HCT116 (cell line): ENCODE data around the gene PLEKHJ1. TPM values are rescaled to one million over a fixed set of nuclear protein-coding genes. Genes with fewer than 3 reads are reported as not detected.

Experiments used
- ATAC-seq: fragments of 200-7000 bp; cut with Tn5 transposase; 2 replicates; pipeline ENCODE4 v1.9.1; 2020; ENCODE audit warnings: mild to moderate bottlenecking, moderate library complexity
- BruUV-seq: library from RNA; stranded (reverse); fragments of 400-500 nt; replicated peaks from 2 replicates; lab custom pipeline; 2021; lab: Mats Ljungman, UMichigan
- CTCF ChIA-PET: fragments of 300-600 bp; sonication (Branson Sonifier 250); formaldehyde crosslinking; loops from one replicate; lab custom pipeline; 2021; ENCODE audit warnings: antibody characterized with exemption; lab: Charles Lee
- POLR2A ChIA-PET: fragments of 300-600, 350-600 bp; sonication (Branson Sonifier 250); formaldehyde crosslinking; loops from one replicate; lab custom pipeline; 2021; ENCODE audit warnings: antibody characterized with exemption; lab: Charles Lee
- RAD21 ChIA-PET, 2 experiments: fragments of 300-600 bp; sonication (Branson Sonifier 250); formaldehyde crosslinking; loops; one replicate each; lab custom pipeline; 2023; ENCODE audit warnings: low total read pairs in 2 of 2; ENCODE audit not compliant: uncharacterized antibody in 2 of 2, unreplicated experiment in 2 of 2, low non-redundant PET in 1 of 2; lab: Charles Lee
- DNase-seq: peaks from one replicate; pipeline ENCODE4 v3.0.0-alpha.2; 2010; ENCODE audit warnings: low read depth, low spot score
- H2AFZ ChIP-seq: fragments of 200-600 bp; shearing (Covaris generic), sonication (generic); 2 replicates; pipeline ENCODE4 v1.6.1; 2017; ENCODE audit warnings: low read depth, mixed run types, mixed read lengths, antibody characterized with exemption, low read length; ENCODE audit not compliant: poor library complexity, severe bottlenecking
- H3K27ac ChIP-seq: 2 replicates; pipeline ENCODE4 v1.5.1; 2012; ENCODE audit warnings: low read depth, low read length
- H3K27me3 ChIP-seq: fragments of 200-600 bp; sonication (generic); 2 replicates; pipeline ENCODE4 v1.6.1; 2016; ENCODE audit warnings: mixed run types, low read length, mixed read lengths; ENCODE audit not compliant: insufficient read depth
- H3K36me3 ChIP-seq, 2 experiments: fragments of 200-500 bp in 1 of 2; fragments of 200-600 bp in 1 of 2; sonication (Bioruptor generic) in 1 of 2; sonication (generic) in 1 of 2; 2 replicates each; pipeline versions ENCODE4 v1.5.1 to v1.6.1; 2014 to 2016; ENCODE audit warnings: low read length in 2 of 2, inconsistent platforms in 1 of 2, mixed read lengths in 1 of 2, mixed run types in 1 of 2; ENCODE audit not compliant: insufficient read depth in 2 of 2, control insufficient read depth in 1 of 2
- H3K4me1 ChIP-seq, 2 experiments: fragments of 200-600 bp in 1 of 2; sonication (generic) in 1 of 2; 2 replicates each; pipeline versions ENCODE4 v1.5.1 to v1.6.1; 2012 to 2017; ENCODE audit warnings: low read length in 2 of 2, inconsistent platforms in 1 of 2, mild to moderate bottlenecking in 1 of 2, mixed read lengths in 1 of 2, mixed run types in 1 of 2, moderate library complexity in 1 of 2; ENCODE audit not compliant: insufficient read depth in 2 of 2, control insufficient read depth in 1 of 2
- H3K4me2 ChIP-seq: fragments of 200-600 bp; sonication (generic); 2 replicates; pipeline ENCODE4 v1.6.1; 2017; ENCODE audit warnings: mixed run types, low read length, mixed read lengths
- H3K4me3 ChIP-seq, 2 experiments: fragments of 200-600 bp in 1 of 2; sonication (generic) in 1 of 2; replicated peaks in 1 of 2; 2 replicates each; pipeline ENCODE4 v1.5.1; 2011 to 2016; ENCODE audit warnings: low read length in 2 of 2, control low read depth in 1 of 2, low read depth in 1 of 2, mild to moderate bottlenecking in 1 of 2, mixed read lengths in 1 of 2, mixed run types in 1 of 2
- H3K79me2 ChIP-seq: fragments of 200-600 bp; sonication (generic); 2 replicates; pipeline ENCODE4 v1.6.1; 2017; ENCODE audit warnings: mild to moderate bottlenecking, mixed run types, low read length, moderate library complexity, mixed read lengths; ENCODE audit not compliant: insufficient read depth
- H3K9ac ChIP-seq: fragments of 200-600 bp; sonication (generic); 2 replicates; pipeline ENCODE4 v1.6.1; 2016; ENCODE audit warnings: low read length, mixed read lengths
- H3K9me2 ChIP-seq: fragments of 200-600 bp; sonication (generic), shearing (Covaris generic); 2 replicates; pipeline ENCODE4 v1.6.1; 2017; ENCODE audit warnings: mixed run types, mild to moderate bottlenecking, moderate library complexity; ENCODE audit not compliant: insufficient read depth
- H3K9me3 ChIP-seq, 2 experiments: fragments of 200-500 bp in 1 of 2; fragments of 200-600 bp in 1 of 2; sonication (Bioruptor generic) in 1 of 2; sonication (generic) in 1 of 2; 2 replicates each; pipeline ENCODE4 v1.6.1; 2014 to 2017; ENCODE audit warnings: low read length in 2 of 2, mixed read lengths in 2 of 2, inconsistent platforms in 1 of 2, low read depth in 1 of 2, mild to moderate bottlenecking in 1 of 2, mixed run types in 1 of 2, moderate library complexity in 1 of 2; ENCODE audit not compliant: control insufficient read depth in 1 of 2, insufficient read depth in 1 of 2
- H4K20me1 ChIP-seq: fragments of 200-600 bp; sonication (generic), shearing (Covaris generic); 2 replicates; pipeline ENCODE4 v1.6.1; 2017; ENCODE audit warnings: mixed run types, mild to moderate bottlenecking, moderate library complexity; ENCODE audit not compliant: insufficient read depth
- CEBPB ChIP-seq: IDR thresholded peaks from 2 replicates; pipeline ENCODE4 v1.6.1; 2012; ENCODE audit warnings: low read depth
- CTCF ChIP-seq, 3 experiments: fragments of 200-600 bp in 1 of 3; sonication (generic) in 1 of 3; IDR thresholded peaks in 2 of 3; conservative IDR thresholded peaks in 1 of 3; 2 replicates each; pipeline ENCODE4 v1.5.1; 2012 to 2017; ENCODE audit warnings: low read depth in 2 of 3, low read length in 2 of 3, antibody characterized with exemption in 1 of 3, borderline replicate concordance in 1 of 3, control low read depth in 1 of 3, mild to moderate bottlenecking in 1 of 3, mixed read lengths in 1 of 3, mixed run types in 1 of 3, moderate library complexity in 1 of 3; ENCODE audit not compliant: insufficient read depth in 1 of 3
- EGR1 ChIP-seq: IDR thresholded peaks from 2 replicates; pipeline ENCODE4 v1.6.1; 2012; ENCODE audit warnings: low read depth
- ELF1 ChIP-seq: IDR thresholded peaks from 2 replicates; pipeline ENCODE4 v1.6.1; 2012; ENCODE audit warnings: low read depth, borderline replicate concordance
- EZH2phosphoT487 ChIP-seq: fragments of 200-600 bp; IDR thresholded peaks from 2 replicates; pipeline ENCODE4 v1.6.1; 2018; ENCODE audit warnings: antibody characterized with exemption, borderline replicate concordance
- JUND ChIP-seq: IDR thresholded peaks from 2 replicates; pipeline ENCODE4 v1.6.1; 2012
- MAX ChIP-seq: IDR thresholded peaks from 2 replicates; pipeline ENCODE4 v1.6.1; 2012
- RAD21 ChIP-seq: IDR thresholded peaks from 2 replicates; pipeline ENCODE4 v1.6.1; 2012; ENCODE audit warnings: low read depth, mild to moderate bottlenecking
- REST ChIP-seq: IDR thresholded peaks from 2 replicates; pipeline ENCODE4 v1.6.1; 2012; ENCODE audit warnings: low read depth
- YY1 ChIP-seq: IDR thresholded peaks from 2 replicates; pipeline ENCODE4 v1.6.1; 2011; ENCODE audit warnings: low read length, low read depth, moderate library complexity, mild to moderate bottlenecking; ENCODE audit not compliant: insufficient replicate concordance; ENCODE audit errors: extremely low read depth
- intact Hi-C: fragments of 100-400 bp; cut with micrococcal nuclease; formaldehyde crosslinking; loops from 2 replicates; pipeline ENCODE4 v1.10.0; 2022
- total RNA-seq: library from RNA; stranded (reverse); gene quantifications from one replicate; pipeline ENCODE4 v1.2.1, GENCODE V29; 2021; ENCODE audit not compliant: unreplicated experiment

Gene PLEKHJ1
- total RNA-seq, 1 experiment from 2014 or later, result 88.2 TPM

- BruUV-seq, result no TSS peak
- no peak overlapping the region for H3K4me3 ChIP-seq
- no peak for ATAC-seq
- TF ChIP-seq EZH2phosphoT487, result no peak
- TF ChIP-seq JUND, result no peak
- TF ChIP-seq YY1, result no peak
- TF ChIP-seq RAD21, result no peak
- no peak for TF ChIP-seq REST
- TF ChIP-seq ELF1, result no peak
- TF ChIP-seq EGR1, result no peak
- TF ChIP-seq CTCF (IDR thresholded peaks at IDR 0.05 in 2 of 3, conservative IDR thresholded peaks at IDR 0.05 in 1 of 3; ENCODE audit: borderline replicate concordance in 1 of 3, insufficient read depth in 1 of 3, low read depth in 2 of 3, low read length in 2 of 3), result no peak
- TF ChIP-seq MAX, result no peak
- TF ChIP-seq CEBPB, result no peak
- intact Hi-C loops, result no loop called here
- no peaks in the 10 kb centered on the region for H3K27me3 ChIP-seq
- no peaks in the 10 kb centered on the region for H3K79me2 ChIP-seq
- CTCF ChIA-PET, result no interaction called here
- POLR2A ChIA-PET, result interaction anchor here (1.1 kb wide), 1 partner anchor 104 kb away, joined by 3 read pairs; no protein-coding TSS in a partner anchor
- no peaks in the 10 kb centered on the region for H3K36me3 ChIP-seq
- H3K4me2 ChIP-seq, result no peak overlapping the region
- H4K20me1 ChIP-seq, result no peaks in the 10 kb centered on the region
- H2AFZ ChIP-seq, result no peak overlapping the region
- no peaks in the 10 kb centered on the region for H3K9me3 ChIP-seq
- DNase-seq, result no peak
- no peak overlapping the region for H3K9ac ChIP-seq
- peaks cover 0 to 12% of the 10 kb centered on the region in 2 experiments; a peak in 2 of 4 replicates for H3K4me1 ChIP-seq
- RAD21 ChIA-PET, result no interaction called here
- no peak overlapping the region for H3K27ac ChIP-seq
- H3K9me2 ChIP-seq, result no peaks in the 10 kb centered on the region
Observed at GRCh38 chr19:2280633-2281264, 44.6 kb upstream of the PLEKHJ1 start.
